GM10248 (cell line): ENCODE results near the gene B3GNT3.

ENCODE experiments used
- CTCF ChIA-PET: fragments of 300-600 bp; sonication (Branson Sonifier 250); formaldehyde crosslinking; extraction: SDS; loops from one replicate; lab custom pipeline; 2021; ENCODE audit warnings: antibody characterized with exemption; lab: Yijun Ruan, JAX
- POLR2A ChIA-PET: fragments of 350-650 bp; sonication (Branson Sonifier 250); formaldehyde crosslinking; extraction: SDS; loops from one replicate; lab custom pipeline; 2020; ENCODE audit warnings: antibody characterized with exemption; lab: Yijun Ruan, JAX
- DNase-seq: peaks from one replicate; pipeline ENCODE4 v3.0.0; 2012; ENCODE audit errors: extremely low spot score
- CTCF ChIP-seq: IDR thresholded peaks from 2 replicates; pipeline ENCODE4 v1.5.1; 2012; ENCODE audit warnings: mild to moderate bottlenecking, low read depth; ENCODE audit errors: extremely low read depth, missing control alignments, control extremely low read depth

B3GNT3 gene

GRCh38 chr19:17846146-17846545, 51.2 kb downstream of the B3GNT3 start:
- no peak for DNase-seq
- no peak for TF ChIP-seq CTCF
- CTCF ChIA-PET = interaction anchor here (0.7 to 1.6 kb wide), 4 partner anchors 9 to 86 kb away, joined by 3 to 8 read pairs (median 5); partner anchors contain the start of genes CCDC124 and RPL18A
- POLR2A ChIA-PET = interaction anchor here (0.5 to 0.8 kb wide), 2 partner anchors 13 to 329 kb away, joined by 4 to 5 read pairs; no protein-coding TSS in a partner anchor

DNA sequence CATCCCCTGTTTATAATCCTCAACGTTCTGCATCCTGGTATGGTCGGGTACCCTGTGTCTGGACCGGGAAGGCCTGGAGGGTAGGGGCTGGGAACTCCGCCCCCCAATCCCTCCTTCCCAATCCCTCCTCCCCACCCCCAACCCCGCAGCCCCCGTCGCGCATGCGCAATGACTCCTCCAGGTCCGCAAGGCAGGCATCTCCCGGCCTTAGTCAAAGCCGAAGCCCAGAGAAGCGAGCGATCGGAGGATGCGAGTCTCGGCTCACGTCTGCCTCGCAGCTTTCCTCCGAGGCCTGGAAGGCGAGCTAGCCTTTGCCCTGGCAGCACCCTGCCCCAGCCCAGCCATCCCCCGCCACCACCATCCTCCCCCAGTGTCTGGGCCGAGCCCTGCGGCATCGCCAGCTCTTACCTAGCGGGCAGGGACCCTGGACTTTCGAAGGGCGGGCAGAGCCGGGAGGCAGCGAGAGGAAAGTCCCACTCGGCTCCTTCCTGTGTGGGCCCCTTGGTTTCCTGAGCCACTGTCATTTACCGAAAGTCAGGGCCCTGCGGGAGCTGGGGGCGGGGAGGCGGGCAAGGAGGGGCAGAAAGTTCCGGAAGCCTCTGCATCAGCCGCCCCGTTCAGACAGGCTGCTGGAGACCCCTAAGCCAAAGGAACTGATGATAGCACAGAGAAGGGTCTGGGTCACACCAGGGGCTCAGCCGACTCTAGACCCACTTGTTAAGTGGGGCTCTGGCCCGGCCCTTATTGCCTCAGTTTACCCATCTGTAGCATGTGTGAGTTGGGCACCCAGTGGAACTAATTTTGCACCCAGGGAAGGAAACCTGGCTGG, 52.8 kb downstream of the B3GNT3 start, which contains the start of gene JAK3:
JAK3 (minus strand) TSS at position 445 of the 829 bp plus-strand sequence. CDS start 3,565 bp downstream, outside the sequence.
- POLR2A ChIA-PET = interaction anchor here (0.6 to 1.5 kb wide), 3 partner anchors 12 to 432 kb away, joined by 3 to 6 read pairs (median 6); partner anchors contain the start of gene B3GNT3

DNA sequence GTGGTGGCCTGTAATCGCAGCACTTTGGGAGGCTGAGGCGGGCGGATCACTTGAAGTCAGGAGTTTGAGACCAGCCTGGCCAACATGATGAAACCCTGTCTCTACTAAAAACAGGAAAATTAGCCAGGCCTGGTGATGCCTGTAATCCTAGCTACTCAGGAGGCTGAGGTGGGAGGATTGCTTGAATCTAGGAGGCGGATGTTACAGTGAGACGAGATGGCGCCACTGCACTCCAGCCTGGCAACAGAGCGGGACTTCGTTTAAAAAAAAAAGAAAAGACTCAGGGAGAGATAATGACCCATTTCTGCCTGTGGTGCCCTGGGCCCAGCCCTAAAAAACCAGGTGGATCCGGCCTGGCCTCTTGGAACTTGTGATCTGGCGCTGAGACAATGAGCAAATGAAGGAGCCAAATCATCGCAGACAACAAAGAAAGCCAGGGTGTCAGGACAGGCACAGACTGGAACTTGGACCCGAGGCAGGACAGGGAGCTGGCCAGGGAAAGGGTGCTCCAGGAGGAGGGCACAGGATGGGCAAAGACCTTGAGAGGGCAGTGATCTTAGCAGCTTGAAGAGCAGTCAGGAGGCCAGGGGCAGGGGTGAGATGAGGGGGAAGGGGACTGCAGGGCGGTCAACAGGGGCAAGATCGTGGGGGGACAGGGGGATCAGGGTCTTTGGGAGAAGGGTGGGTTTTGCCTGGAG, 53.8 kb downstream of the B3GNT3 start:
- no peak for TF ChIP-seq CTCF
- CTCF ChIA-PET = interaction anchor here (1.0 to 10.6 kb wide), 8 partner anchors 11 to 275 kb away, joined by 3 to 79 read pairs (median 6); partner anchors contain the start of genes CCDC124 and RPL18A
- POLR2A ChIA-PET = interaction anchor here (0.7 kb wide), 1 partner anchor 101 kb away, joined by 4 read pairs; no protein-coding TSS in a partner anchor
- DNase-seq = no peak

More for the DNA sequence above, 52.8 kb downstream of the B3GNT3 start, which contains the start of gene JAK3:
- CTCF ChIA-PET = interaction anchor here (1.3 to 10.6 kb wide), 4 partner anchors 12 to 84 kb away, joined by 3 to 79 read pairs (median 4); partner anchors contain the start of genes CCDC124 and RPL18A
- DNase-seq = peak; percentile 90
- TF ChIP-seq CTCF = no peak

- no peak for DNase-seq
- POLR2A ChIA-PET = interaction anchor here (0.6 to 0.7 kb wide), 2 partner anchors 24 to 113 kb away, joined by 4 to 6 read pairs; no protein-coding TSS in a partner anchor
Observed at GRCh38 chr19:17854061-17854460, 59.1 kb downstream of the B3GNT3 start.

GRCh38 chr19:17855280-17856152, 60.6 kb downstream of the B3GNT3 start:
- peak; percentile 99 for TF ChIP-seq CTCF
- CTCF ChIA-PET = interaction anchor here (0.6 to 10.6 kb wide), 23 partner anchors 9 to 368 kb away, joined by 3 to 79 read pairs (median 4); partner anchors contain the start of genes CCDC124, MAP1S and SLC5A5
- POLR2A ChIA-PET = no interaction called here
- DNase-seq = peak; percentile 86

More at GRCh38 chr19:17854061-17854460, 59.1 kb downstream of the B3GNT3 start:
- CTCF ChIA-PET = interaction anchor here (1.2 to 10.6 kb wide), 10 partner anchors 9 to 358 kb away, joined by 3 to 79 read pairs (median 10); partner anchors contain the start of genes CCDC124 and MAP1S
- TF ChIP-seq CTCF = no peak
